HG03432 (cell line): ENCODE results near the gene ENOX1.
"Not testable (repeated sequence)": the region's sequence is repeated elsewhere in the genome, so short reads cannot be mapped to it uniquely, and the experiment has no call there.

Source experiments
- ATAC-seq: cut with Tn5 transposase; IDR thresholded peaks from one replicate; pipeline ENCODE4 v1.9.1; 2021; ENCODE audit warnings: mild to moderate bottlenecking, moderate library complexity; ENCODE audit not compliant: unreplicated experiment

The ENOX1 gene

GRCh38 chr13:43363156-43363953 is 423.4 kb downstream of the ENOX1 start:
- ATAC-seq: no peak

GRCh38 chr13:43362556-43362955 is 424.2 kb downstream of the ENOX1 start:
- no peak for ATAC-seq

GRCh38 chr13:43360892-43361610 is 425.7 kb downstream of the ENOX1 start:
- no peak for ATAC-seq

- ATAC-seq: no peak
Measured at GRCh38 chr13:43360171-43360570, 426.6 kb downstream of the ENOX1 start.

DNA sequence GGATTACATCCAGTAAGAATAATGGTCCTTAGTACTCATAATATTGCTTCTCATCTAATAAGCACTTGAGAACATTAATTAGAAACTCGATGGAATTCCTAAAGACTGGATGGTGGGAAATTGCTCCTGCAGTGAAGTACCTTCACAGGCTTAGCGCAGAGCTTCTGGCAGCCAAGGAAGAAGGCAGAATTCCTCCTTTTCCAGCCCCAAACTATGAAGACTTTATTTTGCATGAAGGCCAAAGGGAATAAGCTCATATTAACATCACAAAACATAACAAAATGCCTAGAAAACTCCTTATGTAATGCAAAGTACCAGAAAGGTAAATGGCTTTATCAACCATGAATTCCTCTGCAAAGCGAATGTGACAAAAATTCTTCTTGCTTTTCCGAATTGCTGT is 427.2 kb downstream of the ENOX1 start:
- no peak for ATAC-seq

GRCh38 chr13:43357564-43357963 is 429.2 kb downstream of the ENOX1 start:
- no peak for ATAC-seq

- no peak for ATAC-seq
Measured at GRCh38 chr13:43356567-43356966, 430.2 kb downstream of the ENOX1 start.

- ATAC-seq: no peak
Measured at GRCh38 chr13:43355774-43356173, 431.0 kb downstream of the ENOX1 start.

GRCh38 chr13:43354153-43354945 is 432.4 kb downstream of the ENOX1 start:
- ATAC-seq: no peak

- ATAC-seq: no peak
Measured at GRCh38 chr13:43353631-43354030, 433.1 kb downstream of the ENOX1 start.

GRCh38 chr13:43351612-43352011 is 435.2 kb downstream of the ENOX1 start:
- not testable (repeated sequence) for ATAC-seq

- ATAC-seq: no peak
Measured at GRCh38 chr13:43348397-43348796, 438.4 kb downstream of the ENOX1 start.

DNA sequence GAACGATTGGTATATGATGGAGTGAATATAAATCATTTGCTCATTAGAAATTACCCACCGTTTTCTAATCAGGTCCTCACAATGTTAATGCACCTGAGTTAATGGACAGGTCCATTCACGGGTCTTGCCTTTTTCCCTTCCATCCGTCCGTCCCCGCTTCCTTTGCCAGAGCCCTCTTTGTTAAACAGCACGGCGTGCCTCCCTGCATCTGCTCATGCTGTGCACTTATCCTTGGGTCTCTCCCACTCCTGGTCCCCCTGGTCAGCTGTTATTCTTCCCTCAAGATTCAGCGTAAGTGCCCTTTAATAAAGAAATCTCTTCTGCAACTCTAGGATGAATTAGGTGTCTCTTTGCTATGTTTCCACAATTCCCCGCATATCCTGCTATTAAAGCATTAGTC is 438.9 kb downstream of the ENOX1 start:
- no peak for ATAC-seq

DNA sequence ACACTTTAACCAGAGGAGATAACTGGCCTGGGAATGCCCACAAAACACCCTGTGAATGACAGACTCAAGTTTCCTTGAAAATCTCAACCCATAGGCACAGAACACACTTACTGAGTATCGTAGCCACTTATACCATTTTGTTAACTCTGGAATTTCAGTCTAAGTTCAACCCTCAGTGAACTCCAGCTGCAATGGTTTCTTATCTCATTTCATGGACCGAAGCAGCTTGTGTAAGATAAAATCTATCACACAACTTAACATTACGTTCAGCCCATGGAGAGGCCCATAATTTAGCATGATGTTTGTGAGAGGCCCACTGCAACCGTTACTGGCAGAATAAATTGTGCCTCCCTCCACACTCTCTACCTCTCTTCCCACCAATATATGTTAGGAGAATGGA is 440.3 kb downstream of the ENOX1 start:
- no peak for ATAC-seq

DNA sequence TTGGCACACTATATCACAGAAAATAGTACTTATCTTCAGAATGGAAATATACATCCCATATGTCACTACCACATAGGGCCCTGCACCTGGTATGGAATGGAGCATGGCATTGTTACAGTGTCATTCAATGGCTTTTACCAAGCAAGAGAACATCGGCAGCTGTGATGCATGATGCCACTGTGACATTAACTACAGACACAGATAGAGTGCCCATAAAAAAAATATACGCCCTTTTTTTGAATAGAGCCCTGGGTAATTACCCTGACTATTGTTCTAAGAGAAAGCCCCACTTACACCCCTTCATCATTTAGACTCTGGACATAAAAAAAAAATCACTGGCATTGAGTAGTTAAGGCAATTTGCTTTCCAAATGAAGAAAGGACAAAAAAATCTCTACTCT is 443.1 kb downstream of the ENOX1 start:
- ATAC-seq: no peak

DNA sequence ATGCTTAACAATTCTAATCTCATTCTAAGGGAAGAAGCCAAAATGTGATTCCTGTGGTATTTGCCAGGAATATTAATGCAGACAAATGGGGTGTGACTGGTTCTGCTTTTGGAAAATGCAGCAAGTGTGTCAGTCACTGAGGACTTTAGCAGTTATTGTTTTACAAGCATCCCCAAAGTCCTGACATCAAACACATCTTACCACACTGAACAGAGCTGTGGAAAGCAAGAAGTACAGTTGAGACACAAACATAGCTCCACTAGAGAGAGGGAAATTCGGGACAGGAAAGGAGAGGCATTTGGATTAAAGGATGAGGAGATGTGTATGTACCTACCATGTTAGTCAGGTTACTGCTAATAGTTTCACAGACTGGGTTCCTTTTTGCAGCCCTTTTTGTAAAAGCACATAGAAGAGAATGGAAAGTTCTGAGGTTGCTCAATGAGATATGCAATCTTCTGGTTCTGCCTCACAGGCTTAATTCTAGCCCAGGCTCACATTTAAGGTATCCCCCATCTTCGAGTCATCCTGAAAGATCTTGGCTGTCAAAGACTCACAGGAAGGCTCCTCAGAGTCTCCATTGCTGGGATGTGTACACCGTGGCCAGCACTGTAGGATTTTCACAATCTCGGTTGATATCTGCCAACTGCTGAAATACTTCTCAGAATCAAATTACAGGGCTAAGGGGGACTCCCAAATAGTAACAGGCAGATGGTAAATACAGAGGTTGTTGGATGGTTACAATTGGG is 446.8 kb downstream of the ENOX1 start:
- no peak for ATAC-seq

GRCh38 chr13:43339145-43339804 is 447.5 kb downstream of the ENOX1 start:
- ATAC-seq: no peak

DNA sequence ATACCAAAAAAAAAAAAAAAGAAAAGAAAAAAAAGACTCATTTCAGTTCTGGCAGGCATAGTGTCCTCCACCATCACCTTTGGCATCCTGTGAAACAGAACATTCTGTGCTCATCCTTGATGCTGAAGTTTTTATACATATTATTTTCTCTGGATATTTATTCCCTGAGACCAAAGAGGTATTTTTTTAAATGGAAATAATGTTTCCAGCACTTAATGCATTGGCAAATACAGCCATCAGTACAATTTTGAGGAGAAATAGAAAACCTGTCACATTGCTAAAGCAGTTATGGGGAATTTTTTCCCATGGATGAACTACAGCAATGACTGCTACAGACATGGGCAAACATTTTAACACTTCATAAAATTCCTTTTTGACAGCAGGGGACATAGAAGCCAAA is 451.0 kb downstream of the ENOX1 start:
- no peak for ATAC-seq

GRCh38 chr13:43333176-43333575 is 453.6 kb downstream of the ENOX1 start:
- ATAC-seq: no peak

DNA sequence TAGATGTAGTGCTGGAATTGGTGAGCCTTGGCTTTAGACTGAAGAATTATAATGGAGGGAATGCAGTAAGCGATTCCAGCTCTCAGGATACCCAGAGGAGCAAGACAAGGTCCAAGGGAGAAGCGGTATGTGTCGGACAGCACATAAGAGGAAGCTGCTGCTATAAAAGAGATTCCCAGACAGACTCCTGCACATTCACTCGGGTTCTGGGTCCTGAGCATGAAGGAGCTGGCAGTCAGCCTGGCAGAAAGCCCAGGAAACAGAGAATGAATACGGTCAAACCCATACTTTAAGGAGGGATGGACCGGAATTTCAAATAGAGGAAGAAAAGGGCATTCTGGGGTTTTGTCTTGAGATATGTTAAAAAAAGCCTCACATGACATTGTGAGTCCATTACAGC is 455.1 kb downstream of the ENOX1 start:
- no peak for ATAC-seq
